Measurements from ENCODE around the gene OLIG1. TPM values are rescaled to one million over a fixed set of nuclear protein-coding genes. Genes with fewer than 3 reads are reported as not detected.
A peak's percentile ranks its signal among the peaks of the same experiment; 100 is the strongest.

The OLIG1 gene
- total and polyA plus RNA-seq, 3 experiments from 2014 or later: not detected

GRCh38 chr21:33069645-33069993, 322 bp upstream of the OLIG1 start:
- peaks cover 57 to 77% of the 10 kb centered on the region in 2 donors for H3K27me3 Mint-ChIP-seq
- ChIA-PET CTCF (no interaction called here), POLR2A (no interaction called here)
- H3K9me3 Mint-ChIP-seq: peaks cover 0 to 3% (median 0%) of the 10 kb centered on the region in 5 donors
- Histone ChIP-seq H3K27ac (ENCODE audit: low read depth, low read length) (no peak overlapping the region), H3K4me1 (ENCODE audit: insufficient read depth, low read length) (peaks cover 6% of the 10 kb centered on the region), H3K4me3 (ENCODE audit: low read length) (no peak overlapping the region), H3K27me3 (ENCODE audit: insufficient read depth, low read length, poor library complexity, severe bottlenecking) (peaks cover 41% of the 10 kb centered on the region), H3K36me3 (ENCODE audit: insufficient read depth, low read length) (no peaks in the 10 kb centered on the region), H3K9me3 (ENCODE audit: low read length) (no peaks in the 10 kb centered on the region)
- no peaks in the 10 kb centered on the region for H3K36me3 Mint-ChIP-seq
- H3K4me3 Mint-ChIP-seq: peak overlapping the region in 6 of 7 donors; percentile 23 to 74 (median 44)
- H3K4me1 Mint-ChIP-seq: peaks cover 9 to 26% (median 26%) of the 10 kb centered on the region in 3 donors
- no peak overlapping the region for H3K27ac Mint-ChIP-seq
- no peak for DNase-seq

DNA sequence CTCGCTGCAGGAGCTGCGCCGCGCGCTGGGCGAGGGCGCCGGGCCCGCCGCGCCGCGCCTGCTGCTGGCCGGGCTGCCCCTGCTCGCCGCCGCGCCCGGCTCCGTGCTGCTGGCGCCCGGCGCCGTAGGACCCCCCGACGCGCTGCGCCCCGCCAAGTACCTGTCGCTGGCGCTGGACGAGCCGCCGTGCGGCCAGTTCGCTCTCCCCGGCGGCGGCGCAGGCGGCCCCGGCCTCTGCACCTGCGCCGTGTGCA, 730 bp downstream of the OLIG1 start:
- H3K4me1 ChIP-seq (ENCODE audit: insufficient read depth, low read length): peaks cover 6% of the 10 kb centered on the region
- no peak overlapping the region for H3K4me3 ChIP-seq (ENCODE audit: low read length)
- ChIA-PET POLR2A (no interaction called here), CTCF (no interaction called here)
- no peaks in the 10 kb centered on the region for H3K9me3 ChIP-seq (ENCODE audit: low read length)
- peaks cover 57 to 75% of the 10 kb centered on the region in 2 donors for H3K27me3 Mint-ChIP-seq
- no peak overlapping the region for H3K27ac Mint-ChIP-seq
- peaks cover 41% of the 10 kb centered on the region for H3K27me3 ChIP-seq (ENCODE audit: insufficient read depth, low read length, poor library complexity, severe bottlenecking)
- H3K4me1 Mint-ChIP-seq: peaks cover 9 to 26% (median 26%) of the 10 kb centered on the region in 3 donors
- no peak for DNase-seq
- no peaks in the 10 kb centered on the region for H3K36me3 Mint-ChIP-seq
- H3K9me3 Mint-ChIP-seq: peaks cover 0 to 3% (median 0%) of the 10 kb centered on the region in 5 donors
- no peak overlapping the region for H3K4me3 Mint-ChIP-seq
- H3K27ac ChIP-seq (ENCODE audit: low read depth, low read length): no peak overlapping the region
- no peaks in the 10 kb centered on the region for H3K36me3 ChIP-seq (ENCODE audit: insufficient read depth, low read length)

DNA sequence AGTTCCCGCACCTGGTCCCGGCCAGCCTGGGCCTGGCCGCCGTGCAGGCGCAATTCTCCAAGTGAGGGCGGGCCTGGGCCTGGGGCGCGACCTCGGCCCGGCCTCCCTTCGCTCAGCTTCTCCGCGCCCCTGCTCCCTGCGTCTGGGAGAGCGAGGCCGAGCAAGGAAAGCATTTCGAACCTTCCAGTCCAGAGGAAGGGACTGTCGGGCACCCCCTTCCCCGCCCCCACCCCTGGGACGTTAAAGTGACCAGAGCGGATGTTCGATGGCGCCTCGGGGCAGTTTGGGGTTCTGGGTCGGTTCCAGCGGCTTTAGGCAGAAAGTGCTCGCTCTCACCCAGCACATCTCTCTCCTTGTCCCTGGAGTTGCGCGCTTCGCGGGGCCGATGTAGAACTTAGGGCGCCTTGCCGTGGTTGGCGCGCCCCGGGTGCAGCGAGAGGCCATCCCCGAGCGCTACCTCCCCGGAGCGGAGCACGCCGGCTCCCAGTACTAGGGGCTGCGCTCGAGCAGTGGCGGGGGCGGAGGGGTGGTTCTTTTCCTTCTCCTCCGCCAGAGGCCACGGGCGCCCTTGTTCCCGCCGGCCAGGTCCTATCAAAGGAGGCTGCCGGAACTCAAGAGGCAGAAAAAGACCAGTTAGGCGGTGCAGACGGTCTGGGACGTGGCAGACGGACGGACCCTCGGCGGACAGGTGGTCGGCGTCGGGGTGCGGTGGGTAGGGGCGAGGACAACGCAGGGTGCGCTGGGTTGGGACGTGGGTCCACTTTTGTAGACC, 1.2 kb downstream of the OLIG1 start:
- Histone ChIP-seq H3K9me3 (ENCODE audit: low read length) (no peaks in the 10 kb centered on the region), H3K4me1 (ENCODE audit: insufficient read depth, low read length) (peaks cover 6% of the 10 kb centered on the region), H3K36me3 (ENCODE audit: insufficient read depth, low read length) (no peaks in the 10 kb centered on the region), H3K27ac (ENCODE audit: low read depth, low read length) (no peak overlapping the region), H3K4me3 (ENCODE audit: low read length) (peak overlapping the region; percentile 59), H3K27me3 (ENCODE audit: insufficient read depth, low read length, poor library complexity, severe bottlenecking) (peaks cover 41% of the 10 kb centered on the region)
- Mint-ChIP-seq H3K27me3 (peaks cover 60 to 75% of the 10 kb centered on the region in 2 donors), H3K27ac (peak overlapping the region in 1 of 8 donors; percentile 7), H3K36me3 (no peaks in the 10 kb centered on the region), H3K4me3 (peak overlapping the region; percentile 69 to 90 (median 74)), H3K9me3 (peaks cover 0 to 3% (median 0%) of the 10 kb centered on the region in 5 donors), H3K4me1 (peaks cover 9 to 26% (median 26%) of the 10 kb centered on the region in 3 donors)
- CTCF ChIA-PET: no interaction called here
- POLR2A ChIA-PET: no interaction called here
- no peak for DNase-seq

DNA sequence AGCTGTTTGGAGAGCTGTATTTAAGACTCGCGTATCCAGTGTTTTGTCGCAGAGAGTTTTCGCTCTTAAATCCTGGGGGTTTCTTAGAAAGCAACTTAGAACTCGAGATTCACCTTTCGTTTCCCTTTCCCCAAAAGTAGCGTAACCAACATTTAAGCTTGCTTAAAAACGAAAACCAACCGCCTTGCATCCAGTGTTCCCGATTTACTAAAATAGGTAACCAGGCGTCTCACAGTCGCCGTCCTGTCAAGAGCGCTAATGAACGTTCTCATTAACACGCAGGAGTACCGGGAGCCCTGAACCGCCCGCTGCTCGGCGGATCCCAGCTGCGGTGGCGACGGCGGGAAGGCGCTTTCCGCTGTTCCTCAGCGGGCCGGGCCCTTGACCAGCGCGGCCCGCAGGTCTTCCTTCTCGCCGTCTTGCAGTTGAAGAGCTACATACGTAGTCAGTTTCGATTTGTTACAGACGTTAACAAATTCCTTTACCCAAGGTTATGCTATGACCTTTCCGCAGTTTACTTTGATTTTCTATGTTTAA, 1.9 kb downstream of the OLIG1 start:
- Mint-ChIP-seq H3K4me1 (peaks cover 9 to 28% (median 26%) of the 10 kb centered on the region in 3 donors), H3K4me3 (peak overlapping the region; percentile 69 to 90 (median 74)), H3K36me3 (no peaks in the 10 kb centered on the region), H3K27me3 (peaks cover 53 to 68% of the 10 kb centered on the region in 2 donors), H3K27ac (peak overlapping the region in 1 of 8 donors; percentile 7), H3K9me3 (peaks cover 0 to 3% (median 0%) of the 10 kb centered on the region in 5 donors)
- H3K36me3 ChIP-seq (ENCODE audit: insufficient read depth, low read length): no peaks in the 10 kb centered on the region
- no peak overlapping the region for H3K27ac ChIP-seq (ENCODE audit: low read depth, low read length)
- H3K9me3 ChIP-seq (ENCODE audit: low read length): no peaks in the 10 kb centered on the region
- POLR2A ChIA-PET: no interaction called here
- peak overlapping the region; percentile 59 for H3K4me3 ChIP-seq (ENCODE audit: low read length)
- CTCF ChIA-PET: no interaction called here
- DNase-seq: no peak
- peaks cover 6% of the 10 kb centered on the region for H3K4me1 ChIP-seq (ENCODE audit: insufficient read depth, low read length)
- peaks cover 41% of the 10 kb centered on the region for H3K27me3 ChIP-seq (ENCODE audit: insufficient read depth, low read length, poor library complexity, severe bottlenecking)

DNA sequence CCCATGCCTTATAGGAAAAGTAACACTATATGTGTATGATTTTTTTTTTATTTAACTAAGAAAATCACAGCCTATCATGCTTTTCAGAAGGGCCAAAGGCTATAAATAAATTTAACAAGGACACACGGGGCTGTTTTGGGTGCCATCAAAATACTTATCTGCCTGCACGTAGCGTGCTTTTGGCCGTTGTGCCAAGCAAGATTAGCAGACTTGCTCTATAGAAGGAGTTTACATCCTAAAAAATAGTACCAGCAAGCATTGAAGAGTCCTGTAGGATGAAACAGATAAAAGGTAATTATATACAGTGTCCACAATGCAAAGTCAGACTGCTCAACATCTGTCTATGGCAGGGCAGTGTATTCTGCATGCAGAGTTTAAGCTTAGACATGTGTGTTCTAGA, 3.7 kb downstream of the OLIG1 start:
- H3K27ac ChIP-seq (ENCODE audit: low read depth, low read length): no peak overlapping the region
- no peaks in the 10 kb centered on the region for H3K9me3 ChIP-seq (ENCODE audit: low read length)
- H3K4me1 Mint-ChIP-seq: peaks cover 13 to 35% (median 33%) of the 10 kb centered on the region in 3 donors
- peaks cover 0 to 3% (median 0%) of the 10 kb centered on the region in 5 donors for H3K9me3 Mint-ChIP-seq
- H3K27me3 ChIP-seq (ENCODE audit: insufficient read depth, low read length, poor library complexity, severe bottlenecking): peaks cover 43% of the 10 kb centered on the region
- H3K36me3 ChIP-seq (ENCODE audit: insufficient read depth, low read length): no peaks in the 10 kb centered on the region
- H3K27ac Mint-ChIP-seq: no peak overlapping the region
- no peak overlapping the region for H3K4me3 Mint-ChIP-seq
- ChIA-PET CTCF (no interaction called here), POLR2A (interaction anchor here (0.7 kb wide), 1 partner anchor 50 kb away, joined by 3 read pairs; no protein-coding TSS in a partner anchor)
- peaks cover 50 to 64% of the 10 kb centered on the region in 2 donors for H3K27me3 Mint-ChIP-seq
- H3K4me1 ChIP-seq (ENCODE audit: insufficient read depth, low read length): peaks cover 6% of the 10 kb centered on the region
- DNase-seq: no peak
- no peak overlapping the region for H3K4me3 ChIP-seq (ENCODE audit: low read length)
- H3K36me3 Mint-ChIP-seq: no peaks in the 10 kb centered on the region

- POLR2A ChIA-PET: no interaction called here
- Histone ChIP-seq H3K36me3 (ENCODE audit: insufficient read depth, low read length) (no peaks in the 10 kb centered on the region), H3K27me3 (ENCODE audit: insufficient read depth, low read length, poor library complexity, severe bottlenecking) (peaks cover 33% of the 10 kb centered on the region), H3K4me1 (ENCODE audit: insufficient read depth, low read length) (peaks cover 6% of the 10 kb centered on the region), H3K9me3 (ENCODE audit: low read length) (no peaks in the 10 kb centered on the region), H3K4me3 (ENCODE audit: low read length) (no peak overlapping the region), H3K27ac (ENCODE audit: low read depth, low read length) (no peak overlapping the region)
- Mint-ChIP-seq H3K27ac (no peak overlapping the region), H3K36me3 (no peaks in the 10 kb centered on the region), H3K4me3 (no peak overlapping the region), H3K9me3 (peaks cover 0 to 3% (median 0%) of the 10 kb centered on the region in 5 donors), H3K27me3 (peaks cover 38 to 53% of the 10 kb centered on the region in 2 donors), H3K4me1 (peaks cover 12 to 32% (median 29%) of the 10 kb centered on the region in 3 donors)
- no peak for DNase-seq
- CTCF ChIA-PET: no interaction called here
Observed at GRCh38 chr21:33075128-33075527, 5.2 kb downstream of the OLIG1 start.

- no peak overlapping the region for H3K4me3 Mint-ChIP-seq
- Histone ChIP-seq H3K4me3 (ENCODE audit: low read length) (no peak overlapping the region), H3K9me3 (ENCODE audit: low read length) (no peaks in the 10 kb centered on the region), H3K27me3 (ENCODE audit: insufficient read depth, low read length, poor library complexity, severe bottlenecking) (peaks cover 33% of the 10 kb centered on the region), H3K4me1 (ENCODE audit: insufficient read depth, low read length) (peaks cover 6% of the 10 kb centered on the region), H3K27ac (ENCODE audit: low read depth, low read length) (no peak overlapping the region), H3K36me3 (ENCODE audit: insufficient read depth, low read length) (no peaks in the 10 kb centered on the region)
- ChIA-PET CTCF (no interaction called here), POLR2A (no interaction called here)
- H3K9me3 Mint-ChIP-seq: peaks cover 0 to 3% (median 0%) of the 10 kb centered on the region in 5 donors
- H3K27ac Mint-ChIP-seq: no peak overlapping the region
- H3K27me3 Mint-ChIP-seq: peaks cover 37 to 53% of the 10 kb centered on the region in 2 donors
- no peak for DNase-seq
- no peaks in the 10 kb centered on the region for H3K36me3 Mint-ChIP-seq
- peaks cover 12 to 32% (median 29%) of the 10 kb centered on the region in 3 donors for H3K4me1 Mint-ChIP-seq
Observed at GRCh38 chr21:33075596-33076195, 5.8 kb downstream of the OLIG1 start.

DNA sequence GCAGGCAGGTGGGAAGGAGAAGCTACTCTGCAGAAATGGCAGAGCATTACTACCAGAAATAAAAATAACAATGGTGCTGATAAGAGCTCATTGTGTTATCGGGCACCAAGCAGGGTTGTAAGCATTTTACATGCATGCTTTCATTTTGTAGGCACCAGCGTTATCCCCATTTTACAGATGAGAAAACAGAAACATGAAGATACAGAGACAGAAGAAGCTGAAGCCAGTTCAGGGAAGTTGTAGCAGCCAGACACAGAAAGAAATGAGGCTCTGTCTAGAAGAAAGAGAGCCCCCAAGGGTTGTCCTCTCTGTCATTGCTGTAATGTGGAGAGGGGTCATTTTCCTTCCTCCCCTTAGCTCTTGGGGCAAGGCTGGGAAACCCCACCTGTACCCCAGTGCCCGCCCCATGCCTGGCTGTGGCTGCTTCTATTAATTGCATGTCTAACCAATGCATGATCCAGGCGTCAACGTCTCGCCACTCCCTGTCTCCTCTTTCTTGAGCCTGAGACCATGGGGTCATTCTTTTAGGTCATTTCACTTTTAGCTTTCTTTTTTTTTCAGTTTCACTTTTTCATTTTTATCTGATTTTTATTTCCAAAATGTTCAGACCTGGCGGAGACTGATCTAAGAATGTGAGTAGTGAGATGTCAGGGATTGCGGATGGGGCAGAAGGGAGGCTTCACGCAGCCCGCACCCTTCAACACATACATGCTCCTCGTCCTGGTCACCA, 6.8 kb downstream of the OLIG1 start:
- ChIA-PET POLR2A (no interaction called here), CTCF (no interaction called here)
- DNase-seq: no peak
- Mint-ChIP-seq H3K4me1 (peaks cover 7 to 23% (median 21%) of the 10 kb centered on the region in 3 donors), H3K27me3 (peaks cover 33 to 46% of the 10 kb centered on the region in 2 donors), H3K4me3 (no peak overlapping the region), H3K9me3 (peaks cover 0 to 3% (median 0%) of the 10 kb centered on the region in 5 donors), H3K27ac (no peak overlapping the region), H3K36me3 (no peaks in the 10 kb centered on the region)
- Histone ChIP-seq H3K4me3 (ENCODE audit: low read length) (no peak overlapping the region), H3K27ac (ENCODE audit: low read depth, low read length) (no peak overlapping the region), H3K4me1 (ENCODE audit: insufficient read depth, low read length) (peaks cover under 1% of the 10 kb centered on the region), H3K9me3 (ENCODE audit: low read length) (no peaks in the 10 kb centered on the region), H3K27me3 (ENCODE audit: insufficient read depth, low read length, poor library complexity, severe bottlenecking) (peaks cover 26% of the 10 kb centered on the region), H3K36me3 (ENCODE audit: insufficient read depth, low read length) (no peaks in the 10 kb centered on the region)
